ENCODE results near the gene VGLL3.
"Not testable (repeated sequence)": the region's sequence is repeated elsewhere in the genome, so short reads cannot be mapped to it uniquely, and the experiment has no call there.

Gene VGLL3

DNA sequence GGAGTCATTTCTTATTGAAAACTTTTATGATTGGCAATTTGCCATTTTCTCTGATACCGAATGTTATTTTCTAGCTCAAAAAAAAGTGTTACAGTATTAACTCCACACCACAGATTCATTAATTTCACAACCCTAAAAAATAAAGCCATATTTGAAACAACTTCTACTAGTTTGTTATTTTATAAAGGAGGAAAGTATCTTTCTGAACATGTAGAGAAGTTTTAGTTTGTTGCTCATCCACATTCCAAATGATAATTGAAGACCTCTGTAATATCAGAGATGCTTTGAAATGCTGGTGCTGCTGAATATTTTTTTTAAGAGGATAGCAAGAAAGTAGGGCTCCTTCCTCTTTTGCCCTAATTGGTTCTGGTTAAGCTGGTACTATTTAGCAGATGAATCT lies 1.9 kb downstream of the VGLL3 start:
- DNase-seq (ENCODE audit: low spot score) = no peak

DNA sequence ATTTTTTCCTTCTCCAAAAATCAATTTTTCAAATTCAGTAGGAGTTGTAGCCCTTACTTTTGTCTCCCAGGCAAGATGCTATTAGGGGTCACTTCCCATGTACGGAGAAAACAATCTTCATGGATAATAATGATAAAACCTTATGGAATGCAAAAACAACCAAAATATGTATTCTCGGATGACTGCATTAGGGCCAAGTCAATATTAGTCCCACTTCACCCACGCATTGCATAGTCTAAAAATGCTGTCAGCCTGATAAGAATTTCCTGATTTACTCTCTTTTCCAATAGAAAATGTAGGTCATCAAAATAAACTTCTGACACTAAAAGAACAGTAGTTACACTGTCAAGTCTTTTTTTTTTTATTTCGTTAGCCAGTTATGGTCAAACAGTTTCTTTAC lies 2.7 kb downstream of the VGLL3 start:
- DNase-seq (ENCODE audit: low spot score) = no peak

DNA sequence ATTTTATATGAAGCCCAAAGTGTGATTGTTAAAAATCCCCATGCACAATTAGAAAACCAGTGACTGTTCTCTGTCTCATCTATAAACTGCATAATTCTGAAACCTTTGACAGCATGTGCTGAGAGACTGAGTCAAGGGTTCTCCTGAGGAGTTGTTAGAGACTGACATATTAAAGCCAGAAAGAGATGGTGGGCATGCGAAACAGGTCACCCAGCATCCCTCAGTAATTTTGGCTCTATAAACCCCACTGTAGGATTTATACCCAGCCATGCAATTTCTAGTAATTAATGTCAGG lies 3.6 kb downstream of the VGLL3 start:
- no peak for DNase-seq (ENCODE audit: low spot score)

DNA sequence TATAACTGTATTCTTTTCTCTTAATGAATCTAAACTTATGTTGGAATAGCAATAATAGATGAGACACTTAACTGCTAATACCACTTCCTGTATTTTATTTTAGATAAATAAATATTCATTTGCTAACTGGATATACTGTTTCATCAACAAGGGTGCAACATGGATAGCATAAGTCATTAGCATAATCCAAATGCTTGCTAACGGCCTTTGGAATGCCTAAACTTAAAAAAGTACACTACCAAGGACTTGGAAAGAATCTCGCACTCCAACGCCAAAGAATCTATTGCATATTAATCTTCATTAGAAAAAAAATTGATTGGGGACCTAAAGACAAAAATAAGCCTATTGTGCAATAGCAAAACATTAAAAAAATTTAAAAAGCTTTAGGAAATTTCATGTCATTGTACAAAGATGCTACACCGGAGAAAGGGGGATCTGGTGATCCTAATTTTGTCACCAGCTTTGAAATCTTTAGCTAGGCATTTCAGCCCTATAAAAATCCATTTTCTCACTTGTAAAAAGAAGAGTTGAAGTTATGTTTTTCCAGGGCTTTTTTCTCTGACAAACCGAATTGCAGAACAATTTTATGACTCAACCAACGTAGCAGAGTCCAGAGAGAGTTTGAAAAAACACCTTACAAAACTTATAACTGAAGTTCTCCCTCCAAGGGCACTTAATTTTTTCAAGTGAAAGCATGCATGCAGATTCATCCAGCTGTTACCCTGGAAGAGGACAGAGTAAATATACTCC lies 4.1 kb downstream of the VGLL3 start:
- no peak for DNase-seq (ENCODE audit: low spot score)

DNA sequence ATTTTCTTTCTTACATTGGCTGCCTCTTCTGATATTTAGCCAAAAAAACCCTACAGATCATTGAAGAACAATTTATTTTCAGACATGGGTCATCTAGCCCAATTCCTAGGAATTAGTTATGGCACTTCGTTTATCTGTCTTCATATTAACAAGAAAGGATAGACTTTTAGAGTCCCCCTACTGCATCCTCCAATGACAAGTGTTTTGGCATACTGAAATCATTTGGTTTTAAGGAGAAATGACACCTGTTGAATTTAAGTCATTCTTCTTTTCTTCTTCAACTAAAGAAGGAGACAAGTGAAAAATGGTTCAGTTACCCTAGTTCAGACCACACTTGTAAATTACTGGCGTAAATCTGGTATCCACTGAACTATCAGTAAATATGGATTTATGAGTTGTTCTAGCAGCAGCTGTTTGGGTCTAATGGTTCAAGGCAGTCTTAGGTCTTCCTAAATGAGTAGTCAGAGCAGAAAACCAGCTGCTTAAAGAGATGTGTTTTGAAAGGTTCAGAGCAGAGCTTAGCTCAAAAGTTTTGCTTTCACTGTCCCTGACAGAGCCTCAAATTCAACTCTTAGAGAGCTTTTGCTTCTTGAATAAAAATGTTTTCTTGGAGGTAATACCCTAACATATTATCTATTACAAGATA lies 5.6 kb downstream of the VGLL3 start:
- no peak for DNase-seq (ENCODE audit: low spot score)

DNA sequence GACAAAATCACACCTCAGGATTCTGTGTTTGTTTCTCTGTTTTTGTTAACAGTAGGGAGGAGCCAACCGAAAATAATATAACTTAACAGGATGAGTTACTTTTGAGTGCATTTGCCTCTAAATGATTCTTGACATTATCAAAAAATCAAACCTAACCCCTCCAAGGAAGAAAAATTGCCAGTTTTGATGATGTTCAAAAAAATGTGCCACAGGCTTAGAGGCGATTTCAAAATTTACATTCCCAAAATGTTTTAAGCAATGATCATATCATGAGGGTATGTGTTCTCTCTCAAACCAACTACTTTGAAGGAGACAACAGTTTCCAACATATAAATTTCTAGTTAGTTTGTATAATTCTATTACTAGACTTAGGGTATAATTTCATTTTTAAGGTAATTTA lies 6.7 kb downstream of the VGLL3 start:
- DNase-seq (ENCODE audit: low spot score) = no peak

DNA sequence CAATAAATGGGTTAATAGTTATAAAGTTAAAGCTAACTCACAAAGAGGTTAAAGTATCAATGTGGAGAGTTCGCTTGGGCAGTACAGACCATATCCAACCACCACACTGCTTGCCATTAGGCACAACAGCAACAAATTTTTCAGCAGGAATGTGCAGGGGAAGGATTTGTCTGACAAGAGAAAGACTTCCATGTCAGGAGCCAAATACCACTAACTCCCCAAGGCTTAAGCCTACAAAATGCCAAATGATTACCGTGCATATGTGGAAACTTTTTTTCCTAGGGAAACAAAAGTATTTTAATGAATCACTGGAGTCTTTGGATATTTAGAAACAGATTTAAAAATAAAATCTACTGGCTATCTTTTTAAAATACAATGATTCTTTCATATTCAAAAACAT lies 8.1 kb downstream of the VGLL3 start:
- DNase-seq (ENCODE audit: low spot score) = no peak

DNA sequence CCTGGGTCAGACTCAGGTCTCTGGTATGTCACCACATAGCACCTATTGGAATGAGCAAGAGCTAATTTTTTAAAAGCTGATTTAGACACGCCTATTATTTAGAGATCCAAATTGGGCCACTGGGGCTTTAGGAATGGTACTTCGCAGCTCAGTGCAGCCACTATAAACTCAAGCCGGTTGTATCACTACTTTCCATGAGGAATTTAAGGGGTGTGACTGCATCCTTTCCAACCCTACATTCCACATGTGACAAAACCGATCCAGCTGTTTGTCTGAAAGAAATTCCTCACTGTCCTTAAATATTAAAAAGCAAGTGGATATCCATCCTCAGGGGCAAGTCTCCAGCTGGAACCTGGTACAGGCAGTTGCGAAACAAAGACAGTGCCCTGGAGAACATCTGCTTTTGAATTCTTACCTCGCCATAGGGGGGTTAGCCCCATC lies 12.8 kb downstream of the VGLL3 start:
- DNase-seq (ENCODE audit: low spot score) = no peak

DNA sequence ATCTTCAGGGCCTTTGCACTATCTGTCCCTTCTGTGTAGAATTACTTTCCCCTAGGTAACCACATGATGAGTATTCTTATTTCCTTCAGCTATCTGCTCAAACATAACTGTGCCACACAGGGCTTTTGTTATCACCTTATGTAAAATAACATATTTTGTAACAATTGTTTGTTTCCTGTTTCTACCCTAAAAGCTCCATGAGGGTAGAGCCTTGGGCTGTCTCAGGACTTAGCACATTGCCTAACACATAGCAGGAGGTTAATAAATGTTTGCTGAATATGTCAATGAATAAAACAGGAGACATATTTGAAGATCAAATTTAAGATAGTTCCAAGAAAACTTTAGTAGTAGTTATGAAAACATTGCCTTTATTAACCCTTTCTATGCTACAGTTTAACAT lies 14.7 kb downstream of the VGLL3 start:
- no peak for DNase-seq (ENCODE audit: low spot score)

DNA sequence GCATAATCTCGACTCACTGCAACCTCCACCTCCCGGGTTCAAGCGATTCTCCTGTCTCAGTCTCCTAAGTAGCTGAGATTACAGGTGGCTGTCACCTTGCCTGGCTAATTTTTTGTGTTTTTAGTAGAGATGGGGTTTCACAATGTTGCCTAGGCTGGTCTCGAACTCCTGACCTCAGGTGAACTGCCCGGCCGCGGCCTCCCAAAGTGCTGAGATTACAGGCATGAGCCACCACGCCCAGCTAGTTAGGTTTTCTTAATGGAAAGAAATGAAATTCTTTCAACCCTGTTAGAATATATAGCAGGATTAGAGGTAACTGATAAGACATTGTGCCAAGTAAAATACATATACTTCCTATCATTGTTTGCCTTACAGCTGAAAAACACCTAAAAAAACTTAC lies 16.8 kb downstream of the VGLL3 start:
- DNase-seq (ENCODE audit: low spot score) = not testable (repeated sequence)

DNA sequence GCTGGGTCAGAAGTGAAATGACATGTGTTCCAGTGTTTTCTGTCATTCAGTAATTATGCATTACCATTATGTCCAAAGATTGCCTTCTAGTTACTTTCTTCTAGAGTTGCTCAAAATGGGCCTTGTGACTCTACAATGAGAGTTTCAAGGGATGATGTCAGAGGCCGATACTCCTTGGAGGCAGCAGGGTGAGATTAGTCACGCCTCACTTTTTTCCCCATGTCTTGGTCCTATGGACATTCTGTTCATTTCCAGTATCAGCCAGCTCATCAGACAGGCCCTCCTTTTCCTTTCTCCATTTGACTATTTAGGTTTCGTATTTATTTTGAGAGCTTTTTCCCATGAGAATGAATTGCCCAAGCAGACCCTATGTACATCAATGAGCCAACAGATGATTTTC lies 17.5 kb downstream of the VGLL3 start:
- DNase-seq (ENCODE audit: low spot score) = no peak

DNA sequence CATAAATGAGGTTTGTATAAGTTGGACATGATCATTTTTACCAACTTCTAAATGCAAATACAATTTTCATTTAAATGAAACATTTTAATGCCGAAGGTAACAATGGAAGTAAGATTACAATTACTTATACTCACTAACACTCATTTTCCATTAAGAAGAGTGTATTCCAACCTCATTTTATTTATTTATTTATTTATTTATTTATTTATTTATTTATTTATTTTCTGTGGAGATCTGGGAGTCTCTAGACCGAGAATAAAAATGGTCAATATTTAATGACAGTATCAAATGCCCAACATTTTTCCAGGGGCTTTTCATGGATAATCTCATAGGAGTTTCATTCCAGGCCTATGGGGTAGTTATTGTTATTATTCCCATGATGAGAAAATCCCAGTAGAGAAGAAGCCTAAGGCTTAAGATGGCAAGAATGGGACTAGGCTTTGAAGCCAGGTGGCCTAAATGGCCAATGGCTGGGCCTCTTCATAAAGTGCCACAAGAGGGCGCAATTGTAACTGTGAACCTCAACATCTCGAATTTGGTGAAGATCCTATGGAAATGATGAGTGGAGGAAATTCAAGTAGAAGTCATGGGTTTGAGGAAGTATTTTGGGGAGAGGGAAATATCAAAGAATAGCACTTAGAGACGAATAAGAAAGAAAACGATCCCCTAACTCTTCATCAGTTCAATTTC lies 21.3 kb downstream of the VGLL3 start:
- DNase-seq (ENCODE audit: low spot score) = peak; percentile 47

DNA sequence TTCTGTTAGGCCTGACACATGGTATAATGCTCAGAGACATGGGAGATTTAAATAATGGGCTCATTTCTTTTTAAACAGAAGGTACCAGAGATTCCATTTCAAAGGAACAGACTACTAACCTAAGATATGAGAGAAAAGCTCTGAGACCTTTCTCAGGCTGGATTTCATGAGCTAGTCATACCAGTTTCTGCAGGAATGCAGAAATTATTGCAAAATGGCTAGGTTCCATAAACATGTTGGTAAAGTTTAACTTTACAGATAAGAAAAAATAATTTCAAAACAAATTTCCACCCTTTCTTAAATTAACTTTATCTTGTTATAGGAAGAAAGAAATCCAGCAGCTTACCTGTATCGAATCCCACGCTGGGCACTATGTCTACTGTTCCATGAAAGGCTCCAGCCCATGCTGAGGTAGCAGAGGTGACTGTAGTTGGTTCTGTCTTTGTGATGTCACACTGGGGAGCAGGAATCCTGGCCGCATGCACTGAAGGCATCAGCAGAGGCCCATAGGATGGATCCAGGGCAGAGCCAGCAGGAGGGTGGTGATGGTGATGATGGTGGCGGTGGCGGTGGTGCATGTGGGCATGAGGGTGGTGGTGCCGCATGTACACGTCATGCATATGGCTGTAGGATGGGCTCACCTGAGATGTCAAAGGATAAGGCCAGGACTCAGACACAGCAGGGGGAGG lies 22.6 kb downstream of the VGLL3 start:
- no peak for DNase-seq (ENCODE audit: low spot score)

DNA sequence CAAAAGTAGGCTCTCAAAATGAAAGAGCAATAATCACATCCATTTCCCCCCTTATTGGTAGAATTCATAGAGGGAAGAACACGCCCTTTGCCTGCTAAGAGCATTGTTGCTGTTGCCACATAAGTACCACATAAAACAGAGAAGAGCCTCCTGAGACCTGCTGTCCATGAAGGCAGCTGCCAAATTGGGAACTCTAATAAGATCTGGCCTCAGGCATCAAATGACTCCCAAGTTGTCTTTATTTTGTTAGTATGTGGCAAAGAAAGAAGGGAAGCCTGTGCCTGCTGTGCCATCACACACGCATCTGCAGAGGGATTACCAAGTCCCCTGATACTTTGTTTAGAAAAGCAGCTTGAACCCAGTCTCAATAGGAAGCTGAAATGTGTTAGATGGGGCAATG lies 23.9 kb downstream of the VGLL3 start:
- no peak for DNase-seq (ENCODE audit: low spot score)

DNA sequence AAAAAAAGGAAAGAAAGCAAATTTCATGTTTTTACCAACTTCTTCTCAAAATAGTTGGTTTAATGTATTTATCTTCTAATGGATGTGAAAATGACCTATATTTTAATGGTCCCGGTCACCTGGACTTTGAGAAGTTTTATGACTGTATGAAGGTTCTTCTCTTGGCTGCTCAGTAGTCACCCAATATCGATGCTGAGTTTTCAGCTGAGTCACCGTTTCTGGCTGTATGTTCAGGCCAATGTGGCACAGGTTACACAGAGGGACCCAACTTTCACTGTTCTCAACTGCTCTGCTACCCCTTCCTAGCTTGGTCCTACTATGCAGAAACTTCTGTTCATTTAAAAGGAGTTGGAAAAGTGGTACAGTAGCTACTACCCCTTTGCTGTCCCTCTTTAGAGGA lies 25.8 kb downstream of the VGLL3 start:
- DNase-seq (ENCODE audit: low spot score) = no peak

DNA sequence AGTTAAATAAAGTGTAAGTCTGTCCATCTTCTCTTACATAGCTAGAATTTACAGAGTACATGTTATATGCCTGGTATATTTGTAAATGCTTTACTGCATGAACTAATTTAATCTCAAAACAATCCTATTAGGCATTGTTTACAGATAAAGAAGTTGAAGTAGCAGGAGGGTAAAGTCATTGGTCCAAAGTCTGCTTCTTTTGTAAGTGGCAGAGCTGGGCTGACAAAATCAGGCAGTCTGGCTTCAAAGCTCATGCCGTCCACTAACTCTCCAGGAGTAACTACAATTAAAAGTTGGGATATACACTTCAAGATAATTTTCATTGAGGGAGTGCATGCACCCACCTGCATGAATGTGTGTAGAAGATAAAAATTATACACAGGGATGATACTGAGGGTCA lies 27.3 kb downstream of the VGLL3 start:
- no peak for DNase-seq (ENCODE audit: low spot score)

DNA sequence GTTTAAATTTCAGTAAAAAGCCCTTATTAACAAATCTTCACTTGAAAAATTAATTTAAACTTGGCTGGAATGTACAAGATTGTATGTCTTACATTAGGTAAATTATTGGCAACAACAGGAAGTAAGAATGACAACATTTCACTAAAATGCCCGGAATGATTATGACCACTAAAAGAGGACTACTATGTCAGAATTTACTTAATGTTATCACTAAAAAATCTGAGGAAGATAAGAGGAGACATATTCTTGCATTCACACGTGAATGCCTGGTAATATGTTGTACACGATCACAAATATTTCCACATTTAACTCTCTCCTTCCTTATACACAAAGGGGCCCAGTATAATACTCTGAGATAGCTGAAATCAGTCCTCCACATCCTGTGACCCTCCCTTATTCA lies 29.7 kb downstream of the VGLL3 start:
- DNase-seq (ENCODE audit: low spot score) = no peak

DNA sequence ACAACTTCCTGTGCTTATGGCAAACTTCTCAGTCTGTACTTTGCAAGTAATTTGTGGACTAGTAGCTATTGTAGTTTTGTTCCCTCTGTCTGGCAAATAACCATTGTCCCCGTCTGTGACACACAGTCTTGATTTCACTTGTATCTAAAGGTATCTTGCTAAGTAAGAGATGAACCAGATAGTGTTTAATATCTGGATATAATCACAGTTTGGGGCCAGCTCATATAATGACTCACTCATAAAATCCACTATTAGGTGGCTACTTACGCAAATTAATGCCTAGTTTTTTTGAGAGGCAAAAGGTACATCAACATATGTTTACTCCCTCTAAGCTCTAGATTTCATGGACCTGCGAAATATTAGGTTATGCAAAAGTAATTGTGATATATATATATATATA lies 30.4 kb downstream of the VGLL3 start:
- no peak for DNase-seq (ENCODE audit: low spot score)

DNA sequence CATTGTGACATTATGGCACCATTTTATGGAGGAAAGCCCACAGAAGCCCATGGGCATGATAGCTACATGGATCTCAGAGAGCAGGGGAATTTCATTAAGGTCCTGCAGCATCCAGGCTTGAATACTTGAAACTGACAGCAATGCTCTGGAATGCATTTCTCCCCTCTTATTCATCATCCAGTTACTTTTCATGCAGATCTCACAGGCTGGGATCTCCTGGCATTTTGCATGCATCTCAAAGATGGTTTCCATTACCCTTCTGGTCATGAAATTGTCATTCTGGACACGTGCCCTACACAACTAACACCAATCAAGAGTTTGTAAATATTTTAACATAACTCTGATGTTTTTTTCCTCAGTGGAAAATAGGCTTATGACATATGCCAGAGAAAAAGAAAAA lies 32.4 kb downstream of the VGLL3 start:
- DNase-seq (ENCODE audit: low spot score) = no peak

DNA sequence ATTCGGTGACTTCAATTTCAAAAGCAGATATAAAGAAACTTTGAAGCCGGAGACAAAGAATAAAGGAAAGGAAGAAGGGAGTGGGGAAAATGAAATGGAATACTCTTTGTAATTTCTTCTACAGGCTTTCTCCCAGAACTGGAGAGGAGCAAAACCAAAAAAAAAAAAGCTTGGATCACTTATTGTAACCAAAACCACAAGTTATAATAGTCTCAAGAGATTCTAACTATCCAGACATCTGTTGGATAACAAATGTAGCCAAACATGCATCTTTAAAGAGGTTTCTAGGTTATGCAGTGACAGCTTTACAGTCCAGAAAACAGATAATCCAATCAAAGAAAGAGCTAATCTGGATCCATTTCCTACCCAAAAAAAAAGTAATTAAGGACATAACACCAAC lies 36.2 kb downstream of the VGLL3 start:
- no peak for DNase-seq (ENCODE audit: low spot score)

DNA sequence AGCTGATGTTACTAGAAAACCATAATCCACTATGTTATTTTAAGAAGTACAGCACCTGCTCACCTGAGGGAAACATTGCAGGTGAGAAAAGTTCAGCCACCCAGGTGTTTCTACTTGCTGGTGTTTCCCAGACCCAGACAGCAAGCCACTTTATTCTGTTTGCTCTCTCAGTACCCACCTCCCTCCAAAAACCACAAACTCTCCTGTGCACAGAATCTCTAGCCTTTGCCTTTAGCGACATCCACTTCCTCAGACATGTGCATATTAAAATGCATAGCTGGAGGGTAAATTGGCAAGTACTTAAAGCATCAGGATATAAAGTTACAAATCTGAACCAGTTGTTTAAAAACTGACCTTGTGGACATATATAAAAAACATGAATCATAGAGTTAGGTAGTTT lies 36.7 kb downstream of the VGLL3 start:
- no peak for DNase-seq (ENCODE audit: low spot score)

DNA sequence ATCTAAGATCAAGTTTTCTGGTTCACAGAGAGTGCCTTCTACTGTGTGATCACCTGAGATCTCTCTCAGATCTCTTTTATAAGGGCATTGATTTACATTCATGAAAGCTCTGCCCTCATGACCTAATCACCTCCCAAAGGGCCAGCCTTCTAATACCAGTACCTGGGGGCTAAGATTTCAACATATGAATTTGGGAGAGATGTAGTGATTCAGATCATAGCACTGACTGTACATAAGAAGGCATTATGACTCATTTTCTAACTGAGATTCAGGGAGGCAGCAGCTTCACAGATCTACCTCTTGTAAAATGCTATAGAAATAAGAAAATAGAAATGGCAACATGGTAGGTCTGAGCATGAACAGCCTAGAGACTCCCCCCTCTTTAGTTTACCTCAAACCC lies 39.6 kb downstream of the VGLL3 start:
- no peak for DNase-seq (ENCODE audit: low spot score)

DNA sequence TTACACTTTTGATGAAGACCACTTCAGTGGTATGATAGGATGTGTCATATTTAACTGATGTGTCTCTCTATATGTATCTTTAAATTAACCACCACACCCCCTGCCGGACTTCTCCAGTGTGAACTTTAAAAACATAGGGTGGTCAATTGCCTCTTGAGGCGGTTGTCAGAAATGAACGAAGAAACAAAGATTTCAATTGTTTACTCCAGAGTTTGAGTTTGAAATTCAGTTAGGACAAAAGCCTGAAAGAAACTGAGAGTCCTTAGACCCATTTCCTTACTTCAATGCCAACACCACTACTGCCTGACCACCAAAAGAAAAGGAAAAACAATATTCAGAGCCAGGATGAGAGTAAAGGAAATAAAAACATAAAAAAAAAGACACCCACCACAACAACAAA lies 40.2 kb downstream of the VGLL3 start:
- DNase-seq (ENCODE audit: low spot score) = no peak

Measured in hematopoietic multipotent progenitor cell treated with erythropoietin and hydrocortisone succinate and interleukin-3 and kit ligand, for 15 days (in vitro differentiated cells).